ENCODE measurements around the gene PUM1.
"Not testable (repeated sequence)": the region's sequence is repeated elsewhere in the genome, so short reads cannot be mapped to it uniquely, and the experiment has no call there.

PUM1 gene

DNA sequence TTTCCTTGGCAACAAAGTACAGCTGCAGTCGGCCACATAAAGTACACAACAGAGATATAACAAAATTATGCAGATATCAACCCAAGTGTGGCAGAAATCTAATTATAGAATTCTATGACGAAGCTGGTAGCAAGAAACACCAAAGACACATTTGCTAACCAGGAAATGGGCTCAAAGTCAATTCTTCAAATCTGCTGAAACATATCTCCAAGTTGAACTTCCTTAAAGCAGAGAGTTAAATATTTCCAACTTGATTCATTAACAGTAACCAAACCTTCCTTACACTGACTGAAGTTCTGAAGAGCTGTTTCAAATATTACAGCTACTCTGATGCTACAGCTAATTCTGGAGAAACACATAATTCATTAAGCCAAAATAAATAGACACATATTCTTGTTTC lies 89.4 kb downstream of the PUM1 start:
- no peak for DNase-seq (ENCODE audit: low read depth)
- H3K4me3 ChIP-seq (ENCODE audit: low read length) = no peak overlapping the region
- TF ChIP-seq, protein P1, sequence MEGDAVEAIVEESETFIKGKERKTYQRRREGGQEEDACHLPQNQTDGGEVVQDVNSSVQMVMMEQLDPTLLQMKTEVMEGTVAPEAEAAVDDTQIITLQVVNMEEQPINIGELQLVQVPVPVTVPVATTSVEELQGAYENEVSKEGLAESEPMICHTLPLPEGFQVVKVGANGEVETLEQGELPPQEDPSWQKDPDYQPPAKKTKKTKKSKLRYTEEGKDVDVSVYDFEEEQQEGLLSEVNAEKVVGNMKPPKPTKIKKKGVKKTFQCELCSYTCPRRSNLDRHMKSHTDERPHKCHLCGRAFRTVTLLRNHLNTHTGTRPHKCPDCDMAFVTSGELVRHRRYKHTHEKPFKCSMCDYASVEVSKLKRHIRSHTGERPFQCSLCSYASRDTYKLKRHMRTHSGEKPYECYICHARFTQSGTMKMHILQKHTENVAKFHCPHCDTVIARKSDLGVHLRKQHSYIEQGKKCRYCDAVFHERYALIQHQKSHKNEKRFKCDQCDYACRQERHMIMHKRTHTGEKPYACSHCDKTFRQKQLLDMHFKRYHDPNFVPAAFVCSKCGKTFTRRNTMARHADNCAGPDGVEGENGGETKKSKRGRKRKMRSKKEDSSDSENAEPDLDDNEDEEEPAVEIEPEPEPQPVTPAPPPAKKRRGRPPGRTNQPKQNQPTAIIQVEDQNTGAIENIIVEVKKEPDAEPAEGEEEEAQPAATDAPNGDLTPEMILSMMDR (conservative IDR thresholded peaks at IDR 0.05; ENCODE audit: low read depth, low read length) = no peak

GRCh38 chr1:30975217-30975616 lies 90.3 kb downstream of the PUM1 start:
- TF ChIP-seq, protein P1 (conservative IDR thresholded peaks at IDR 0.05; ENCODE audit: low read depth, low read length) = no peak
- no peak overlapping the region for H3K4me3 ChIP-seq (ENCODE audit: low read length)
- no peak for DNase-seq (ENCODE audit: low read depth)

DNA sequence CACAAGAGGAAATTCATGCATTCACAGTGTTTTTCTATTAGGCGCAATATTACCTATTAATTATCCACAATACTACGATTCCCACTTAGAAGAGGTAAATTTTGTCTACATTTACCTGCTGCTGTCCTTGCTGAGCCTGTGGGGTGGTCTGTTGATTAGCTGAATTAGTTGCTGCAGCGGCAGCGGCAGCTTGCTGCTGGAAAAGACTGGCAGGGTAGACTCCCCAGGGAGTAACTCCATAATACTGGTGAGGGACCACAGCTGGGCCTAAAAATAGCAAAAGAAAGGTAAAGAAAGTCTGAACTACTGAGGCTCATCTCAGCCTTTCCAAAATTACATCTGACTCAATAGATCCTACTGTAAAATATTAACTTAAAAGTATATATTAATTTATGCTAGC lies 91.0 kb downstream of the PUM1 start:
- no peak overlapping the region for H3K4me3 ChIP-seq (ENCODE audit: low read length)
- TF ChIP-seq, protein P1 (conservative IDR thresholded peaks at IDR 0.05; ENCODE audit: low read depth, low read length) = no peak
- DNase-seq (ENCODE audit: low read depth) = no peak

DNA sequence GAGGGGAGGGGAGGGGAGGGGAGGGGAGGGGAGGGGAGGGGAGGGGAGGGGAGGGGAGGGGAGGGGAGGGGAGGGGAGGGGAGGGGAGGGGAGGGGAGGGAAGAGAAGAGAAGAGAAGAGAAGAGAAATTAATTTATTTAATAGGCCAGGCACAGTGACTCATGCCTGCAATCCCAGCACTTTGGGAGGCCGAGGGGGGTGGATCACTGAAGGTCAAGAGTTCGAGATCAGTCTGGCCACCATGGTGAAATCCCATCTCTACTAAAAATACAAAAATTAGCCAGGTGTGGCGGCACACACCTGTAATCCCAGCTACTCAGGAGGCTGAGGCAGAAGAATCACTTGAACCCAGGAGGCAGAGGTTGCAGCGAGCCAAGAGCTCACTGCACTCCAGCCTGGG lies 93.2 kb downstream of the PUM1 start:
- DNase-seq (ENCODE audit: low read depth); H3K4me3 ChIP-seq (ENCODE audit: low read length): not testable (repeated sequence)

DNA sequence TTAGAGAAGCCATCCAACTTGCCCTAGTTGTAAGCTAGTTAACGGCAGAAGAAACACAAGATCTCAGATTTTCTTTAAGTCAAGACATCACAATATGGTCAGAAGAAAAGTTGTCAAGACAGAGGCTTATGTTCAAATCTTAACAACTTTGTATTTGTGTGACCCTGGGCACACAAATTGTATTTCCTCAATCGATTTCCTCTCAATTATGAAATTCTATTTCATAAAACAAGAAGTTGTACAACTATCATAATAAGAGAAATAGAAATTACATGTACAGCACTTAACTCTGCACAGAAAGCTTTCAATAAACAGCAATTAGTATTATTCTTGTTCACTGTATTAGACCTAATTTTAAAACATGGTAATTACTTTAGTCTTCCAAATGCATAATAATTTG lies 94.0 kb downstream of the PUM1 start:
- H3K4me3 ChIP-seq (ENCODE audit: low read length) = no peak overlapping the region
- TF ChIP-seq, protein P1 (conservative IDR thresholded peaks at IDR 0.05; ENCODE audit: low read depth, low read length) = no peak
- DNase-seq (ENCODE audit: low read depth) = no peak

DNA sequence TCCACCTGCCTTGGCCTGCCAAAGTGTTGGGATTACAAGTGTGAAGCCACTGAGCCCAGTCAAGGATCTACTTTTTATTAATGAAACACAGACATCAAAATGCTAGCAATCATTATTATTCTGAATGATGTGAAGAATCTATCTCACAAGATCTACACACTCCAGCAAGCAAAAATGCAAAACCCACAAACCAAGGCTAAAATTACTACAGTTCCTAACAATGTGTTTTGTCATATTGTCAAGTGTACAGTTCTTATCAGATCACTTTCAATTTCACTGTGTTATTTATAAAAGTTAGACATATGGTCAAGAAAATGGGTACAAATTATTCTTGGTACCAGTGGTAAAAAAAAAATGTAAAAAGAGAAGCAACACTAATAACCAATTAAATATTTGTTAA lies 95.6 kb downstream of the PUM1 start:
- no peak for DNase-seq (ENCODE audit: low read depth)
- TF ChIP-seq, protein P1 (conservative IDR thresholded peaks at IDR 0.05; ENCODE audit: low read depth, low read length) = no peak

GRCh38 chr1:30968220-30968971 lies 97.1 kb downstream of the PUM1 start:
- H3K4me3 ChIP-seq (ENCODE audit: low read length) = no peak overlapping the region
- TF ChIP-seq, protein P1 (conservative IDR thresholded peaks at IDR 0.05; ENCODE audit: low read depth, low read length) = no peak
- no peak for DNase-seq (ENCODE audit: low read depth)

More for the DNA sequence above, 95.6 kb downstream of the PUM1 start:
- no peak overlapping the region for H3K4me3 ChIP-seq (ENCODE audit: low read length)
